ENCODE data around the gene PCNX2. TPM values are rescaled to one million over a fixed set of nuclear protein-coding genes. Genes with fewer than 3 reads are reported as not detected.
"Not testable (repeated sequence)": the region's sequence is repeated elsewhere in the genome, so short reads cannot be mapped to it uniquely, and the experiment has no call there.

PCNX2 gene
- total and polyA plus RNA-seq, 3 donors from 2014 or later, result 8.4 to 28.9 (median 27.6) TPM

GRCh38 chr1:233138788-233139585 lies 156.5 kb downstream of the PCNX2 start:
- no peak for DNase-seq

GRCh38 chr1:233135833-233136232 lies 159.7 kb downstream of the PCNX2 start:
- intact Hi-C loops (cut with DNase I; ENCODE audit: low total_unique reads), result no loop called here
- DNase-seq, result no peak
- Histone ChIP-seq H3K27me3 (no peaks in the 10 kb centered on the region), H3K4me1 (no peaks in the 10 kb centered on the region), H3K9me3 (no peaks in the 10 kb centered on the region), H3K36me3 (ENCODE audit: low read depth, missing control alignments) (no peaks in the 10 kb centered on the region), H3K4me3 (no peak overlapping the region), H3K27ac (no peak overlapping the region)
- TF ChIP-seq POLR2A (IDR thresholded peaks at IDR 0.05) (no peak), CTCF (IDR thresholded peaks at IDR 0.05) (no peak)

More at GRCh38 chr1:233138788-233139585, 156.5 kb downstream of the PCNX2 start:
- no peak overlapping the region for H3K27ac ChIP-seq
- no peak for TF ChIP-seq CTCF (IDR thresholded peaks at IDR 0.05)
- no peak for TF ChIP-seq POLR2A (IDR thresholded peaks at IDR 0.05)
- no peaks in the 10 kb centered on the region for H3K36me3 ChIP-seq (ENCODE audit: low read depth, missing control alignments)
- H3K4me1 ChIP-seq, result no peaks in the 10 kb centered on the region
- no peaks in the 10 kb centered on the region for H3K9me3 ChIP-seq
- no peak overlapping the region for H3K4me3 ChIP-seq
- intact Hi-C loops (cut with DNase I; ENCODE audit: low total_unique reads), result no loop called here
- 73 to 84% methylated on average over 4 of the region's 4 CpGs for WGBS, 2 donors
- H3K27me3 ChIP-seq, result no peaks in the 10 kb centered on the region

- H3K36me3 ChIP-seq (ENCODE audit: low read depth, missing control alignments), result no peaks in the 10 kb centered on the region
- no peaks in the 10 kb centered on the region for H3K4me1 ChIP-seq
- WGBS, 2 donors, result 88 to 94% methylated on average over 3 of the region's 3 CpGs
- DNase-seq, result no peak
- no peak overlapping the region for H3K27ac ChIP-seq
- intact Hi-C loops (cut with DNase I; ENCODE audit: low total_unique reads), result no loop called here
- no peak for TF ChIP-seq CTCF (IDR thresholded peaks at IDR 0.05)
- TF ChIP-seq POLR2A (IDR thresholded peaks at IDR 0.05), result no peak
- H3K27me3 ChIP-seq, result no peaks in the 10 kb centered on the region
- H3K4me3 ChIP-seq, result no peak overlapping the region
- no peaks in the 10 kb centered on the region for H3K9me3 ChIP-seq
Measured at GRCh38 chr1:233132445-233132844, 163.1 kb downstream of the PCNX2 start.

GRCh38 chr1:233129031-233129430 lies 166.5 kb downstream of the PCNX2 start:
- H3K4me1 ChIP-seq; intact Hi-C loops (cut with DNase I; ENCODE audit: low total_unique reads); H3K36me3 ChIP-seq (ENCODE audit: low read depth, missing control alignments); DNase-seq; H3K9me3 ChIP-seq; H3K27me3 ChIP-seq; H3K27ac ChIP-seq: not testable (repeated sequence)
- WGBS, 2 donors, result 82 to 95% methylated on average over 2 to 22 of the region's 25 CpGs
- H3K4me3 ChIP-seq, result peak overlapping the region; percentile 12 to 45

- H3K4me3 ChIP-seq, result no peak overlapping the region
- no peaks in the 10 kb centered on the region for H3K36me3 ChIP-seq (ENCODE audit: low read depth, missing control alignments)
- 80 to 84% methylated on average over 7 of the region's 7 CpGs for WGBS, 2 donors
- intact Hi-C loops (cut with DNase I; ENCODE audit: low total_unique reads), result no loop called here
- H3K4me1 ChIP-seq, result no peaks in the 10 kb centered on the region
- H3K27ac ChIP-seq, result no peak overlapping the region
- DNase-seq, result no peak
- H3K9me3 ChIP-seq, result no peaks in the 10 kb centered on the region
- no peak for TF ChIP-seq CTCF (IDR thresholded peaks at IDR 0.05)
- no peak for TF ChIP-seq POLR2A (IDR thresholded peaks at IDR 0.05)
- H3K27me3 ChIP-seq, result no peaks in the 10 kb centered on the region
Measured at GRCh38 chr1:233127157-233127556, 168.4 kb downstream of the PCNX2 start.

Data from testis (tissue), 3 donors.